GM23338 (cell line): ENCODE measurements around the gene DCBLD1. TPM values are rescaled to one million over a fixed set of nuclear protein-coding genes. Genes with fewer than 3 reads are reported as not detected.

ENCODE experiments used
- ATAC-seq: fragments of 200-7000 bp; cut with Tn5 transposase; 3 replicates; pipeline ENCODE4 v1.9.1; 2020
- DNase-seq: peaks from one replicate; pipeline ENCODE4 v3.0.0-alpha.2; 2015; ENCODE audit warnings: low spot score
- H2AFZ ChIP-seq: fragments of 200-600 bp; sonication (generic); 2 replicates; pipeline ENCODE4 v1.8.0; 2016; ENCODE audit warnings: antibody characterized with exemption, mild to moderate bottlenecking, moderate library complexity
- H3F3A ChIP-seq: fragments of 200-600 bp; sonication (generic); replicated peaks from 2 replicates; pipeline ENCODE4 v1.8.0; 2017; ENCODE audit warnings: antibody characterized with exemption, mixed run types, low read depth
- H3K27ac ChIP-seq: fragments of 200-600 bp; sonication (generic); 2 replicates; pipeline ENCODE4 v1.6.1; 2016; ENCODE audit warnings: low read depth
- H3K27me3 ChIP-seq: fragments of 200-600 bp; sonication (generic); 2 replicates; pipeline ENCODE4 v1.8.0; 2016; ENCODE audit warnings: mild to moderate bottlenecking, mixed run types, moderate library complexity; ENCODE audit not compliant: insufficient read depth
- H3K36me3 ChIP-seq: fragments of 200-600 bp; sonication (generic); 2 replicates; pipeline ENCODE4 v1.8.0; 2016; ENCODE audit warnings: mild to moderate bottlenecking; ENCODE audit not compliant: insufficient read depth
- H3K4me1 ChIP-seq: fragments of 200-600 bp; sonication (generic); 2 replicates; pipeline ENCODE4 v1.8.0; 2016; ENCODE audit warnings: mild to moderate bottlenecking, moderate library complexity; ENCODE audit not compliant: insufficient read depth
- H3K4me2 ChIP-seq: fragments of 200-600 bp; sonication (generic); 2 replicates; pipeline ENCODE4 v1.7.1; 2017; ENCODE audit warnings: mixed run types
- H3K4me3 ChIP-seq: fragments of 200-600 bp; sonication (generic); 2 replicates; pipeline ENCODE4 v1.6.1; 2016; ENCODE audit warnings: mixed run types
- H3K79me2 ChIP-seq: fragments of 200-600 bp; sonication (generic); replicated peaks from 2 replicates; pipeline ENCODE4 v1.8.0; 2017; ENCODE audit warnings: mild to moderate bottlenecking; ENCODE audit not compliant: insufficient read depth
- H3K9me2 ChIP-seq: fragments of 200-600 bp; sonication (generic); 2 replicates; pipeline ENCODE4 v1.8.0; 2017; ENCODE audit not compliant: insufficient read depth
- H4K20me1 ChIP-seq: fragments of 200-600 bp; sonication (generic); replicated peaks from 2 replicates; pipeline ENCODE4 v1.8.0; 2017; ENCODE audit warnings: mild to moderate bottlenecking; ENCODE audit not compliant: insufficient read depth
- H3K27ac Mint-ChIP-seq: 2 replicates; pipeline ENCODE4 v1.8.0; 2020; ENCODE audit warnings: inconsistent platforms, mild to moderate bottlenecking, moderate library complexity, mixed read lengths
- H3K27me3 Mint-ChIP-seq: 3 replicates; pipeline ENCODE4 v1.8.0; 2022; ENCODE audit warnings: low read depth, mild to moderate bottlenecking, moderate library complexity, mixed read lengths, inconsistent platforms; ENCODE audit not compliant: insufficient read depth, poor library complexity
- H3K36me3 Mint-ChIP-seq: 3 replicates; pipeline ENCODE4 v1.8.0; 2021; ENCODE audit warnings: low read depth, mild to moderate bottlenecking, inconsistent platforms, moderate library complexity, mixed read lengths
- H3K4me1 Mint-ChIP-seq: 3 replicates; pipeline ENCODE4 v1.8.0; 2020; ENCODE audit warnings: mild to moderate bottlenecking, inconsistent platforms, mixed read lengths
- H3K4me3 Mint-ChIP-seq: 3 replicates; pipeline ENCODE4 v1.8.0; 2021; ENCODE audit warnings: moderate library complexity, mild to moderate bottlenecking, inconsistent platforms, mixed read lengths
- H3K9me3 Mint-ChIP-seq: 3 replicates; pipeline ENCODE4 v1.8.0; 2020; ENCODE audit warnings: moderate library complexity, mild to moderate bottlenecking, inconsistent platforms, mixed read lengths
- CTCF ChIP-seq, 2 experiments: fragments of 200-600 bp in 1 of 2; sonication (generic) in 1 of 2; conservative IDR thresholded peaks; 2 replicates each; pipeline versions ENCODE4 v1.5.1 to v1.6.1; 2016 to 2017; ENCODE audit warnings: antibody characterized with exemption in 2 of 2, low read depth in 2 of 2, mild to moderate bottlenecking in 2 of 2, moderate library complexity in 1 of 2
- EZH2 ChIP-seq: fragments of 200-600 bp; sonication (generic); IDR thresholded peaks from one replicate; pipeline ENCODE4 v1.8.0; 2017; ENCODE audit warnings: antibody characterized with exemption, mild to moderate bottlenecking, low read depth; ENCODE audit not compliant: unreplicated experiment
- EZH2phosphoT487 ChIP-seq: fragments of 200-600 bp; sonication (generic); IDR thresholded peaks from one replicate; pipeline ENCODE4 v1.8.1; 2018; ENCODE audit warnings: antibody characterized with exemption; ENCODE audit not compliant: unreplicated experiment
- NANOG ChIP-seq: IDR thresholded peaks from 2 replicates; pipeline ENCODE4 v1.6.1; 2016; ENCODE audit warnings: antibody characterized with exemption, borderline replicate concordance
- POLR2AphosphoS5 ChIP-seq: IDR thresholded peaks from 2 replicates; pipeline ENCODE4 v1.6.1; 2016; ENCODE audit warnings: antibody characterized with exemption, low read depth
- REST ChIP-seq: IDR thresholded peaks from one replicate; pipeline ENCODE4 v1.6.1; 2018; ENCODE audit warnings: antibody characterized with exemption; ENCODE audit not compliant: unreplicated experiment
- ZNF114 ChIP-seq: fragments of 250-450 bp; sonication (Bioruptor Pico); IDR thresholded peaks from 2 replicates; pipeline ENCODE4 v1.5.0; 2020; ENCODE audit warnings: mild to moderate bottlenecking, moderate library complexity
- ZNF331 ChIP-seq: fragments of 250-450 bp; sonication (Bioruptor Pico); IDR thresholded peaks from 2 replicates; pipeline ENCODE4 v1.5.0; 2020; ENCODE audit warnings: low read depth, mild to moderate bottlenecking, moderate library complexity
- polyA plus RNA-seq: library from polyadenylated mRNA; unstranded; fragments of >200 nt; fragmentation: Nextera tagmentation; extraction: Ambion mirVana; gene quantifications from 2 replicates; pipeline ENCODE4 v1.2.1, GENCODE V29; 2016
- total RNA-seq: library from RNA; depleted of rRNA; stranded (reverse); fragments of >200 nt; shearing (Covaris generic); gene quantifications from 2 replicates; pipeline ENCODE4 v1.2.3, GENCODE V29; 2014

The DCBLD1 gene
- total and polyA plus RNA-seq, 2 experiments from 2014 or later, result 4.2 to 7.6 TPM

- Histone ChIP-seq H2AFZ (no peak overlapping the region; the same call in 1 of the 2 replicates), H3K79me2 (no peaks in the 10 kb centered on the region), H4K20me1 (no peaks in the 10 kb centered on the region), H3K36me3 (no peaks in the 10 kb centered on the region), H3K4me3 (no peak overlapping the region), H3K27ac (no peak overlapping the region), H3K4me1 (no peaks in the 10 kb centered on the region), H3K9me2 (no peaks in the 10 kb centered on the region), H3F3A (no peaks in the 10 kb centered on the region), H3K27me3 (no peaks in the 10 kb centered on the region), H3K4me2 (no peak overlapping the region)
- H3K27me3 Mint-ChIP-seq, result no peaks in the 10 kb centered on the region
- DNase-seq (no peak), ATAC-seq (no peak)
- H3K27ac Mint-ChIP-seq, result no peak overlapping the region
- H3K4me1 Mint-ChIP-seq, result no peaks in the 10 kb centered on the region; the same call in 2 of the 3 replicates
- TF ChIP-seq CTCF (conservative IDR thresholded peaks at IDR 0.05; ENCODE audit: low read depth in 2 of 2) (no peak), EZH2phosphoT487 (no peak), ZNF331 (CRISPR knock-in tag) (no peak)
- no peaks in the 10 kb centered on the region for H3K36me3 Mint-ChIP-seq
- H3K4me3 Mint-ChIP-seq, result no peak overlapping the region
- no peaks in the 10 kb centered on the region for H3K9me3 Mint-ChIP-seq
These were observed 37.9 kb upstream of the DCBLD1 start for GRCh38 chr6:117444600-117444999.

DNA sequence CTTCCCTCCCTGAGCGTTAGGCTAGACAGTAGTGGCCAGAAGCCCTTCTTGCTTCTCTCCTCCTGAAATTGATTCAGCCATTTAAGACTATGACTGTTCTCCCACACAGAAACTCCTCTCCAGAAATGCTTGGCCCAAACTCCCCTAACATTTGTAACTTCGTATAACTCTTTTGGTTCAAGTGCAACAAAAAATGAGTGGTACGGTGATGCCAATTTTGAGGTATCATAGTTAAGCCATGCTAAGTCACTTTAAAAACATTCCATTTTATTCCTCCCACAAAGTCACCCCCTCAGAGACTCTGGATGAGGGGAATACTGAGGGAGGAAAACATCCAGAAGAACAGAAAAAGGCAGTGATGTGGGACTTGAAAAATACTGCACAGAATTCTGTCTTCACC lies 35.6 kb upstream of the DCBLD1 start:
- Mint-ChIP-seq H3K27ac (no peak overlapping the region), H3K4me3 (no peak overlapping the region), H3K27me3 (no peaks in the 10 kb centered on the region), H3K9me3 (no peaks in the 10 kb centered on the region), H3K36me3 (no peaks in the 10 kb centered on the region), H3K4me1 (peaks cover 12% of the 10 kb centered on the region)
- Histone ChIP-seq H2AFZ (no peak overlapping the region; the same call in 1 of the 2 replicates), H3K36me3 (no peaks in the 10 kb centered on the region), H4K20me1 (no peaks in the 10 kb centered on the region), H3K4me1 (peaks cover 9% of the 10 kb centered on the region), H3K4me2 (no peak overlapping the region), H3K9me2 (no peaks in the 10 kb centered on the region), H3F3A (no peaks in the 10 kb centered on the region), H3K79me2 (no peaks in the 10 kb centered on the region), H3K4me3 (no peak overlapping the region), H3K27me3 (no peaks in the 10 kb centered on the region), H3K27ac (no peak overlapping the region)
- DNase-seq (no peak), ATAC-seq (no peak)
- TF ChIP-seq NANOG (no peak), EZH2phosphoT487 (no peak), POLR2AphosphoS5 (no peak), EZH2 (no peak), REST (no peak), ZNF331 (CRISPR knock-in tag) (no peak), CTCF (conservative IDR thresholded peaks at IDR 0.05; ENCODE audit: low read depth in 2 of 2) (no peak), ZNF114 (CRISPR knock-in tag) (no peak)
